AG04450 (cell line): Measurements from ENCODE around the gene JADE2. TPM values are rescaled to one million over a fixed set of nuclear protein-coding genes. Genes with fewer than 3 reads are reported as not detected.
A peak's percentile ranks its signal among the peaks of the same experiment; 100 is the strongest.
"Not testable (repeated sequence)": the region's sequence is repeated elsewhere in the genome, so short reads cannot be mapped to it uniquely, and the experiment has no call there.

Experiments used
- CTCF ChIA-PET: fragments of 300-600, 350-600 bp; formaldehyde crosslinking; extraction: SDS; loops from one replicate; lab custom pipeline; 2022; ENCODE audit warnings: antibody characterized with exemption, inconsistent platforms; lab: Charles Lee
- POLR2A ChIA-PET: fragments of 350-600 bp; formaldehyde crosslinking; extraction: SDS; loops from one replicate; lab custom pipeline; 2021; ENCODE audit warnings: antibody characterized with exemption, inconsistent platforms; lab: Yijun Ruan, JAX
- DNase-seq: peaks from one replicate; pipeline ENCODE4 v3.0.0-alpha.2; 2011; ENCODE audit warnings: low read depth, low spot score
- H3K27ac ChIP-seq: one replicate; pipeline ENCODE4 v1.5.1; 2012; ENCODE audit warnings: low read depth, low read length, control low read depth
- H3K27me3 ChIP-seq: one replicate; pipeline ENCODE4 v1.6.0; 2012; ENCODE audit warnings: low read length; ENCODE audit not compliant: control insufficient read depth, insufficient read depth
- H3K4me3 ChIP-seq: 2 replicates; pipeline ENCODE4 v1.5.1; 2011; ENCODE audit warnings: mild to moderate bottlenecking, low read depth, low read length, control low read depth
- H3K9me3 ChIP-seq: 2 replicates; pipeline ENCODE4 v1.5.1; 2012; ENCODE audit warnings: low read length; ENCODE audit not compliant: control insufficient read depth, insufficient read depth
- polyA plus RNA-seq: library from polyadenylated mRNA; depleted of rRNA; stranded (reverse); fragments of >200 nt; gene quantifications from 2 replicates; pipeline ENCODE4 v1.2.3, GENCODE V29; 2011
- TF ChIP-seq, protein P1 (sequence below): IDR thresholded peaks from 2 replicates; pipeline ENCODE4 v1.5.1; 2011; ENCODE audit warnings: low read depth, low read length, control low read depth, inconsistent platforms

Gene JADE2
- polyA plus RNA-seq, 1 experiment: 13.2 TPM

DNA sequence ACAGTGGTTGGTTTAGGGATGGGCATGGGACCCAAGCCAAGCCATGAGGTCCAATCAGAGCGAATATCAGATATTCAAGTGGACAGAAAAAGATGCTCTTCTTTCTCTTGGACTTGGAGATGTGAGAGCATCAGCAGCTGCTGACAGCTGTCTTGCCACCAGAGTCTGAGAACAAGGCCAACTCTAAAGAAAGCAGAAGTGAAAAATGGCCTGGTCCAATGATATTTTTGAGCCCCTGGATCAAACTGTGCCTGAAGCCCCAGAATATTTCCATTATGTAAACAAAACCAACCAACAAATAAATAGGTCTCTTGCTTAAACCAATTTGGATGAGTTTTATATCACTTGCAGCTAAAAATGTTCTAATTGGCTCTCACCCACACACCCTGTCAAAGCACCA, 30.7 kb upstream of the JADE2 start:
- DNase-seq: no peak
- H3K4me3 ChIP-seq: no peak overlapping the region
- POLR2A ChIA-PET: interaction anchor here (0.7 kb wide), 1 partner anchor 875 kb away, joined by 4 read pairs; no protein-coding TSS in a partner anchor
- CTCF ChIA-PET: interaction anchor here (0.6 kb wide), 1 partner anchor 33 kb away, joined by 3 read pairs; no protein-coding TSS in a partner anchor
- no peak overlapping the region for H3K27ac ChIP-seq
- H3K27me3 ChIP-seq: no peaks in the 10 kb centered on the region
- TF ChIP-seq, protein P1, sequence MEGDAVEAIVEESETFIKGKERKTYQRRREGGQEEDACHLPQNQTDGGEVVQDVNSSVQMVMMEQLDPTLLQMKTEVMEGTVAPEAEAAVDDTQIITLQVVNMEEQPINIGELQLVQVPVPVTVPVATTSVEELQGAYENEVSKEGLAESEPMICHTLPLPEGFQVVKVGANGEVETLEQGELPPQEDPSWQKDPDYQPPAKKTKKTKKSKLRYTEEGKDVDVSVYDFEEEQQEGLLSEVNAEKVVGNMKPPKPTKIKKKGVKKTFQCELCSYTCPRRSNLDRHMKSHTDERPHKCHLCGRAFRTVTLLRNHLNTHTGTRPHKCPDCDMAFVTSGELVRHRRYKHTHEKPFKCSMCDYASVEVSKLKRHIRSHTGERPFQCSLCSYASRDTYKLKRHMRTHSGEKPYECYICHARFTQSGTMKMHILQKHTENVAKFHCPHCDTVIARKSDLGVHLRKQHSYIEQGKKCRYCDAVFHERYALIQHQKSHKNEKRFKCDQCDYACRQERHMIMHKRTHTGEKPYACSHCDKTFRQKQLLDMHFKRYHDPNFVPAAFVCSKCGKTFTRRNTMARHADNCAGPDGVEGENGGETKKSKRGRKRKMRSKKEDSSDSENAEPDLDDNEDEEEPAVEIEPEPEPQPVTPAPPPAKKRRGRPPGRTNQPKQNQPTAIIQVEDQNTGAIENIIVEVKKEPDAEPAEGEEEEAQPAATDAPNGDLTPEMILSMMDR: no peak
- no peaks in the 10 kb centered on the region for H3K9me3 ChIP-seq

DNA sequence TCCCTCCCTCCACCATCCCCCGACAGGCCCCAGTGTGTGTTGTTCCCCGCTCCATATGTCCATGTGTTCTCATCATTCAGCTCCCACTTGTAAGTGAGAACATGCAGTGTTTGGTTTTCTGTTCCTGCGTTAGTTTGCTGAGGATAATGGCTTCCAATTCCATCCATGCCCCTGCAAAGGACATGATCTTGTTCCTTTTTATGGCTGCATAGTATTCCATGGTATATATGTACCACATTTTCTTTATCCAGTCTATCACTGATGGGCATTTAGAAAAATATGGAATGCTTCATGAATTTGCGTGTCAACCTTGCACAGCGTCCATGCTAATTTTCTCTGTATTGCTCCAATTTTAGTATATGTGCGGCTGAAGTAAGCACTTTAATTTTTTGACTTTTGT, 25.6 kb upstream of the JADE2 start:
- CTCF ChIA-PET: interaction anchor here (0.7 kb wide), 1 partner anchor 78 kb away, joined by 3 read pairs; no protein-coding TSS in a partner anchor

DNA sequence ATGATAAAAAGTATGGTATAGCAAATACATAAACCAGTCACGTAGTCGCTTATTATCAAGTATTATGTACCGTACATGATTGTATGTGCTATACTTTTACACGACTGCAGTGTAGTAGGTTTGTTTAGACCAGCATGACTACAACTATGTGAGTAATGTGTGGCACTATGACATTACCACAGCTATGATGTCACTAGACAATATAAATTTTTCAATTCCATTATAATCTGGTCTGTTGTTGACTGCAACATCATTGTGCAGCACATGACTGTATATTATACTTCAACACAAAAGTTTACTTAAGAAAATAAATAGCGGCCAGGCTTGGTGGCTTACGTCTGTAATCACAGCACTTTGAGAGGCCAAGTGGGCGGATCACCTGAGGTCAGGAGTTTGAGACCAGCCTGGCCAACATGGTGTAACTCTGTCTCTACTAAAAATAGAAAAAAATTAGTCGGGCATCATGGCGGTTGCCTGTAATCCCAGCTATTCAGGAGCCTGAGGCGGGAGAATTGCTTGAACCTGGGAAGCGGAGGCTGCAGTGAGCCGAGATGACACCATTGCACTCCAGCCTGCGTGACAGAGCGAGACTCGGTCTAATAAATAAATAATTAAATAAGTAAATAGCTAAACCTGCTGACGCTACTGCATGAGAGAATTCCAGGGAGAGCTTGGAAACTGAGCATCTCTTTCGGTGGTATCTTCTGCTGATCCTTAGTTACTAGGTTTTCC, 24.6 kb upstream of the JADE2 start:
- POLR2A ChIA-PET: interaction anchor here (1.2 kb wide), 1 partner anchor 66 kb away, joined by 3 read pairs; no protein-coding TSS in a partner anchor
- TF ChIP-seq, protein P1: no peak
- Histone ChIP-seq H3K4me3 (no peak overlapping the region), H3K27ac (no peak overlapping the region), H3K27me3 (no peaks in the 10 kb centered on the region), H3K9me3 (peaks cover 3% of the 10 kb centered on the region; the same call in 1 of the 2 replicates)
- DNase-seq: no peak
- CTCF ChIA-PET: no interaction called here

More for the DNA sequence above, 25.6 kb upstream of the JADE2 start:
- H3K27ac ChIP-seq, DNase-seq, H3K27me3 ChIP-seq, POLR2A ChIA-PET, H3K4me3 ChIP-seq, H3K9me3 ChIP-seq: not testable (repeated sequence)

DNA sequence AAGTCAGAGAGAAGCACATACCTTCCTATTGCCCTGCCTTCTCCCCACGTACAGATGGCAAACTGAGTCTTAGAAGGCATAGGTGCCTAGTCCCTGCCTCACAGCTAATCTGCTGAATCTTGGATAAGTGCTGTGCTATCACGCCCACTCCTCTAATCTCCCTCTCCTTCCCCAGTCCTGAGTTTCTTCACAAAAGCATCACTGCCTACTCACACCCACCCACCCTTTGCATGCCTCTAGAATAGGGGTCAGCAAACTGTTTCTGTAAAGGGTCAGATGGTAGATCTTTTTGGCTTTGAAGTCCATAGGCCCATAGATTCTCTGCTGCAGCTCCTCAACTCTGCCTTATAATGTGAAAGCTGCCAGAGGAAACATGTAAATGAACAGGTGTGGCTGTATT, 23.2 kb upstream of the JADE2 start:
- H3K27ac ChIP-seq: no peak overlapping the region
- POLR2A ChIA-PET: interaction anchor here (1.2 kb wide), 1 partner anchor 68 kb away, joined by 3 read pairs; no protein-coding TSS in a partner anchor

DNA sequence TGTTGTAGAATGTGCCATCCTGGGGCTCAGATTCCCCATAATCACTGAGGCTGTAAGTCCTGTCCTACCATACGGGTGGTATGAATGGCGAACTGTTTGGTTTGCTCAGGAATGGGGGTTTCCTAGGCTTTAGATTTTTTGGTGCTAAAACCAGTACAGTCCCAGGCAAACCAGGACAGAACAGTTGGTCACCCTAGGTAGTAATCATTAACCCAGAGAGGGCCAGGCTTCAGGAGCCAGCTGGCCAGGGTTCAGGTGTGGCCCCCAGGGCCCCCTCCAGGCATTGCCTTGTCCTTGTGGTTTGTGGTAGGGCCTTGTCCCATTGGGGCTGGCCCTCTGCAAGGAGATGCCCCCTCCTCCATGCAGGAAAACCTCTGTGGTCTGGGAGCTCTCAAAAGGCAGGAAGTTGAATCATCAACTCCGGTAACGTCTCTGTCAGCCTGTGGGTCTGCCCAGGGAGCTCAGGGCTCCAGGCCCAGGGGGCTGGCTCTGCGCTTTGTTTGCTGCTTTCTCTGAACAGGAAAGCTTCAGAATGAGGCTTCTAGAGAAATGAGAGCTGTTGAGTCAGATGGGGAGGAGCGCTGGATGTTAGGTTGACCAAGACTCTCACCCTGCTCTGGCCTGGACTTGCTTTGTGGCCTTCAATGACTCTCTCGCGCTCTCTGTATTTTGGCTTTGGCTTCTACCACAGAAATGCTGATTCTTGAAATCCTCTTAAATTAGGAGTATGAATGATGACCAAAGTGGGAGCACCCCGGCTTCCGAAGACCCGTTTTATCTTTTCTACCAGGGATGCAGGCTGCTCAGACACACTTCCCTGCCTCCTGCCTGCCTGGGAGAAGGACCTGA, 22.2 kb upstream of the JADE2 start:
- no peak overlapping the region for H3K4me3 ChIP-seq
- CTCF ChIA-PET: interaction anchor here (1.0 to 1.4 kb wide), 3 partner anchors 24 to 119 kb away, joined by 3 to 7 read pairs (median 6); no protein-coding TSS in a partner anchor
- H3K9me3 ChIP-seq: peaks cover 3% of the 10 kb centered on the region; the same call in 1 of the 2 replicates
- DNase-seq: peak; percentile 88
- H3K27ac ChIP-seq: peak overlapping the region; percentile 98
- TF ChIP-seq, protein P1: no peak
- H3K27me3 ChIP-seq: no peaks in the 10 kb centered on the region
- POLR2A ChIA-PET: interaction anchor here (0.6 to 1.2 kb wide), 6 partner anchors 9 to 132 kb away, joined by 4 to 14 read pairs (median 6); partner anchors contain the start of gene UBE2B

More for the DNA sequence above, 23.2 kb upstream of the JADE2 start:
- H3K27me3 ChIP-seq: no peaks in the 10 kb centered on the region
- DNase-seq: no peak
- H3K4me3 ChIP-seq: no peak overlapping the region
- TF ChIP-seq, protein P1: no peak
- H3K9me3 ChIP-seq: peaks cover 3% of the 10 kb centered on the region; the same call in 1 of the 2 replicates
- CTCF ChIA-PET: interaction anchor here (1.2 kb wide), 1 partner anchor 25 kb away, joined by 7 read pairs; no protein-coding TSS in a partner anchor
